IPS-NIHi7 (cell line): Measurements from ENCODE around the gene TP53BP2.
"Not testable (repeated sequence)": the region's sequence is repeated elsewhere in the genome, so short reads cannot be mapped to it uniquely, and the experiment has no call there.

Experiments used
- DNase-seq: peaks from one replicate; pipeline ENCODE4 v3.0.0; 2012; ENCODE audit warnings: mixed read lengths; ENCODE audit errors: extremely low spot score

The TP53BP2 gene

GRCh38 chr1:223742856-223743517, 102.8 kb downstream of the TP53BP2 start:
- DNase-seq, result no peak

GRCh38 chr1:223741861-223742260, 103.9 kb downstream of the TP53BP2 start:
- DNase-seq, result no peak

- DNase-seq, result not testable (repeated sequence)
Observed at GRCh38 chr1:223740038-223740736, 105.6 kb downstream of the TP53BP2 start.

DNA sequence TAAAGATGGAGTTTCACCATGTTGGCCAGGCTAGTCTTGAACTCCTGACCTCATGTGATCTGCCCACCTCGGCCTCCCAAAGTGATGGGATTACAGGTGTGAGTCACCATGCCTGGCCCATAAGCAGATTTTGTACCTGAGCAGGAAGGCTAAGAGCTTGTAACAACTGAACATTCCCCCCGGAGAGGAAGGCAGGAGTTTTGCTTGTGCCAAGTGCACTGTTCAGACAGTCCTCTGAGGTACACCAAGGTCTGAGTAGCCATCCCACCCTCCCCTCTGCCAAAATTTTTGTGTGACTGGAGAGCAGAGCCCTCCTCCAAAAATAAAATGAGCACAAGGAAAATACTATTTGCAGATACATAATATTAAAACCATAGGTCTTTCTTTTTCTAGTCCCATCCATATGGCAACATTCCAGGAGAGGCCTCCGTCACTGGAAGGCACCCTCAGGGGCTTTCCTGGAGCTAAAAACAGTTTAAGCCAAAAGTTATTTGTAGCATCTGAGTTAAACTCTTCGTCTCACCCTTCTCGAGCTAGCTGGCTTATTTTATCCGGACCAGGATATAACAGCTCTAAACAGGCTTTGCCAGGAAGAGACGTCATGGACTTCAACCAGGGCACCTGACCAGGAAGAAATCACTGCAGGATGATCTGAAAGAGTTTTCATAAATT, 106.2 kb downstream of the TP53BP2 start:
- DNase-seq, result no peak

GRCh38 chr1:223738465-223739365, 107.0 kb downstream of the TP53BP2 start:
- DNase-seq, result no peak

DNA sequence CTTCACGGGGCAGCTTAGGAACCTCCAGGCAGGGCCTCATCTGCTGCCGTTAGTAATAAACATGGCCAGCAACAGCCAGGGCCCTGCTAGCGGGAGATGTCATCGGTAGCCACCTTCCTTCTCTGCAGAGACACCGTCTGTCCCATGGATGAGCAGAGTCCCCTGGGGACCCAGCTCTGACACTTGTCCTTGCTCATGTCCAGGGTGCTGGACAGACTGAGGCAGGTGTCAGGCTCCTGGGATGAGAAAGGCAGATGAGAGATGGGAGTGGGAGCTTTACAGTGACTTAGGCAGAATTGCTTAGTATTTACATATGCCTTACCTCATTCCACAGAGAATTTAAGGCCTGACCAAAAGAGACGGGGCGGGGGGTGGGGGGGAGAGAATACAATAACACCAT, 108.4 kb downstream of the TP53BP2 start:
- DNase-seq, result no peak

GRCh38 chr1:223736638-223737037, 109.1 kb downstream of the TP53BP2 start:
- DNase-seq, result not testable (repeated sequence)

DNA sequence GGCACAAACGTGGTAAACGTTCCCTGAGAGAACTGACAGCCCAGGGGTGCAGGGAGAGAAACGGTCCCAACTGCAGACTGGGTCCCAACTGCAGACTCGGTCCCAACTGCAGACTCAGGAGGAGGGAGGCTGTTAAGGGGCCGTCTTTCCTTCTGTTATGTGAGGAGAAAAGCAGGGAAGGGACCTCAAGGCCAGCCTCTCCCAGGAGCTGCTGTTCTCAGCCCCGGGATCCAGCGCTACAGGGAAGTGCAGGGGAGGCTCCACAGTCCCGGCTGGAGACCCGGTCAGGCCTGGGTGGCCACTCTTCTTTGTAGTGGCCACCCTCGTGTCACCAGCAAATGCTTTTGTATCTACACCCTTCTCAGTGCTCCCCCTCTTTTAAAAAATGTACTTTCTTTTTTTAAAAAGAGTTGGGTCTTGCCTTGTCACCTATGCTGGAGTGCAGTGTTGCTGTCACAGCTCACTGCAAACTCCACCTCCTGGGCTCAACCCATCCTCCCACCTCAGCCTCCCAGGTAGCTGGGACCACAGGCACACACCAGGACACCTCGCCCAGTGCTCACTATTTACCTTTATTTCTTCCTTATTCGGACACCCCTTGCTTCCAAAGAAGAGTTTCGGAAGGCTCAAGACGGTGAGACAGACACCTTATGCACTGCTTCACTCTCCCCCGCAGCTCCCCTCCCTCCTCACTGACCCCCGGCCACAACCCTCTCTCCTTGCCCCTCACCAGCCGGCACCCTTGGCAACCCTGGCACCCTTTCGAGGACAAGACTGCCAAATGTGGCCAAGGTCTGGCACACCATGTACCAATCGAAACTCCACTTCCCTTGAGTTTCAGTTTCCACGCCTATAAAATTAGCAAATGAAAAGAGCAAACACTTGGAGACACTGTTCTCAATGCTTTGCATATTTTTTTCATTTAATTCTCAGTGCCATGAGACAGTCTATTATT, 111.6 kb downstream of the TP53BP2 start:
- DNase-seq, result peak; percentile 46

DNA sequence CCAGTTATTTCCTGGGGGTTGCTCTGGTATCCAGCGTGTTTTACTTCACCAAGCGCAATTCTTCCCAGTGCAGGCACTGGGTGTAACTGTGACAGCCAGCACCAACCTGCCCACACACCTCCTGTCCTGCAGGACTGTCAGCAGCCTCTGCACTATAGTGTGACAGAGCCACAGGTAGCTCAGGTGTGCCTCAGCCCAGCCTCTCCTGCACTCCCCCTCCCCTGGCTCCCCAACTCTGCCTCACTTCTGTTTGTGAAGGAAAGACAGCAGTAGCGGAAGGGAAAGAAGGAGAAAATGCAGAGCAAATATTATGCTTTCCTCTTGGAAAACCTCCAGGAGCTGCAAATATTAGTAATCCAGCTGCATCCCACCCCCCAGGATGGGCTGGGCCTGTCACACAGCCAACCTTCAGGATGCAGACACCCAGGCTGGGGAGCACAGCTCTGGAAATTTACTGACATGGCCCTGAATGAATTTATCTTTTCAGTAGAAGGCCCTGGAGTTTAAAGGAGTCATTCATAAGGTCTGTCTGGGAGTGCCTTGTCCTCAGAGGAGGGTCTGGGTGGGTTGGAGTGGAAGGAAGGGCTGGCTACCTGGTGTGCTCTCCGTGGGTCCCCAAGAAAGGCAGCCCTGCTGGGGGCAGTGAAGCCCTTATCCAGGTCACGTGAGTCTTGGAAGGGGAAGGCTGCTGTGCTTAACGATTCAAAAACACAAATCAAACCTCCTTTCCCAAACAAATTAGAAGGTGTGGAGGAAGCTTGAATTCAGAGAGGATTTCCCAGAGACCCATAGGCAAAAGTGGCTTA, 112.6 kb downstream of the TP53BP2 start:
- DNase-seq, result no peak

DNA sequence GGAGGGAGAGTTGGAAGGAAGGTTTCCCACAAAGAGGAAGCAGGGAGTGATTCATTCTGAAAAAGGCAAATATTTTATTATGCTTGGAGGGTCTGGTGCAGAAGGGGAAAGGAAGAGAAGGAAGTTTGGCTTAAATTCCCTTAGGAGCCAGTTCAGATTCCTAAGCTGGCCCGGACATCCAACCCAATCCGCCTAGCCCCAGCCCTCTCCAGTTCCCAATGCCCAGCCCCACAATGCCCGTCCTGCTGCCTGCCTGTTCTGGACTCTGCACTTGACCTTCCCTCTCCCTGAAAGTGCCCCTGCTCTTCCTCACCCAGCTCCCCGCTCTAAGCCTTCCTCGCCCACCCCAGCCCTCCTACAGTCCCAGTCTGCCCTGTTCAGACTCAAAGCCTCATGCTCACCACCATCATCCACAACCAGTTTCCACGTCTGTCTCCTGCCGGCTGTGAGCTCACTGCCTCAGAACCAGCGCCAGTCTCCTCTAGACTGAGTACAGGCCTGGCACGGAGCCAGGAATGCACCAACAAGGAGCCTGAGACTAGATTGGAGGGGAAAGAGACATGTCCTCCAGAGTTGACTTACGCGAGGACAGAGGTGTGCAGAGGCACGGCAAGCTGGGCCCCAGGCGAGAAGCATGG, 114.5 kb downstream of the TP53BP2 start:
- DNase-seq, result no peak

DNA sequence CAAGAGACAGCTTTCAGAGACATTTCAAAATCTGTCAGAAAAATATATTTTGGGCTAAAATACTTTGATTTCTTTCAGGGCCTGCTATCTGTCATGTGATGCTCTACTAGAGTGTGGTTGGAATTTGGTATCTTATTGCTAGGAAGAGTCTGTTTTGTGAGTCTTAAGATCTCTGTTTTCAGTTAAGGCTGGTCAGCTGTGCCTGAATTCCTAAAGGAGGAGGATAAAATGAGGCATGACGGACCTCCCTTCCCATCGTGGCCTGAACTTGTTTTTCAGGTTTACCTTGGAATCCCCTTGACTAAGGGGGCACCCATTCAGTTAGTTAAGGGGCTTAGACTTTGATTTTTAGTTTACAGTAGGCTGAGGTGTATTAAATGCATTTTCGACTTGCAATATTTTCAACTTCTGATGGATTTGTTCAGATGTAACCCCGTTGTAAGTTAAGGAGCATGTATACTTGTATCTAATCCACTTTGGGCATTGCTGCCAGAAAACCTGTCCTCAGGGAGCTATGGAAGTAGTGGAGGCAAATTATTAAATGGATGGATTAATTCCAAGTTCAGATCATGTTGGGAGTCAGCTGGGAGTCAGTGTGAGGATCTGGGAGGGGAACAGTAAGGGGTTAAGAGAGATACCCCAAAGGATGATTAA, 115.1 kb downstream of the TP53BP2 start:
- DNase-seq, result no peak

- DNase-seq, result no peak
Observed at GRCh38 chr1:223729906-223730305, 115.8 kb downstream of the TP53BP2 start.
